H1 (cell line): ENCODE measurements around the gene VWA7. TPM values are rescaled to one million over a fixed set of nuclear protein-coding genes. Genes with fewer than 3 reads are reported as not detected.

ENCODE experiments used
- CTCF ChIA-PET: fragments of 300-600 bp; sonication (Branson Sonifier 250); formaldehyde crosslinking; loops from one replicate; lab custom pipeline; 2021; ENCODE audit not compliant: partially characterized antibody; lab: Charles Lee
- POLR2A ChIA-PET: fragments of 300-600 bp; sonication (Branson Sonifier 250); formaldehyde crosslinking; loops from one replicate; lab custom pipeline; 2021; ENCODE audit warnings: inconsistent platforms; ENCODE audit not compliant: partially characterized antibody; lab: Charles Lee
- DNase-seq, 2 experiments: peaks; one replicate each; pipeline versions ENCODE4 v3.0.0 to v3.0.0-alpha.2; 2010 to 2022; ENCODE audit warnings: low spot score in 2 of 2, low read depth in 1 of 2, mixed read lengths in 1 of 2
- FAIRE-seq: peaks from 2 replicates; lab custom pipeline; 2011; peaks lifted over from hg19 to GRCh38; lab: Jason Lieb, UNC
- H2AFZ ChIP-seq: 2 replicates; pipeline ENCODE4 v1.8.1; 2012; ENCODE audit warnings: low read length, inconsistent platforms
- H2AK5ac ChIP-seq: 2 replicates; pipeline ENCODE4 v1.6.1; 2013; ENCODE audit warnings: low read depth, low read length
- H2BK120ac ChIP-seq: replicated peaks from 2 replicates; pipeline ENCODE3; 2013; ENCODE audit warnings: low read depth, low read length, inconsistent platforms
- H2BK12ac ChIP-seq: 2 replicates; pipeline ENCODE4 v1.6.1; 2013; ENCODE audit warnings: low read depth, low read length
- H2BK15ac ChIP-seq: 2 replicates; pipeline ENCODE4 v1.6.1; 2013; ENCODE audit warnings: low read length
- H2BK20ac ChIP-seq: 2 replicates; pipeline ENCODE4 v1.6.1; 2013; ENCODE audit warnings: low read length
- H2BK5ac ChIP-seq: 2 replicates; pipeline ENCODE4 v1.6.1; 2013; ENCODE audit warnings: low read depth, low read length
- H3K14ac ChIP-seq: 2 replicates; pipeline ENCODE4 v1.6.1; 2013; ENCODE audit warnings: inconsistent platforms; ENCODE audit not compliant: insufficient read length
- H3K18ac ChIP-seq: 2 replicates; pipeline ENCODE4 v1.6.1; 2013; ENCODE audit warnings: low read length; ENCODE audit errors: extremely low read depth
- H3K23ac ChIP-seq: 2 replicates; pipeline ENCODE4 v1.6.1; 2013; ENCODE audit warnings: inconsistent platforms; ENCODE audit not compliant: insufficient read length
- H3K23me2 ChIP-seq: 2 replicates; pipeline ENCODE4 v1.6.1; 2013; ENCODE audit warnings: low read depth, low read length
- H3K27ac ChIP-seq: 2 replicates; pipeline ENCODE4 v1.6.1; 2011; ENCODE audit warnings: low read depth, low read length, inconsistent platforms
- H3K27me3 ChIP-seq, 4 experiments: replicated peaks in 1 of 4; 1 replicate in 1 of 4; 2 replicates in 3 of 4; pipeline versions ENCODE4 v1.6.1 to v1.8.1; 2011 to 2013; ENCODE audit warnings: low read length in 3 of 4, mild to moderate bottlenecking in 3 of 4, inconsistent platforms in 2 of 4, mixed read lengths in 2 of 4, moderate library complexity in 1 of 4; ENCODE audit not compliant: control insufficient read depth in 3 of 4, insufficient read depth in 3 of 4; ENCODE audit errors: extremely low read depth in 1 of 4
- H3K36me3 ChIP-seq, 4 experiments: 2 replicates each; pipeline versions ENCODE4 v1.6.1 to v1.8.1; 2011 to 2013; ENCODE audit warnings: mild to moderate bottlenecking in 4 of 4, low read length in 3 of 4, moderate library complexity in 2 of 4, control low read depth in 1 of 4, inconsistent platforms in 1 of 4; ENCODE audit not compliant: insufficient read depth in 4 of 4, control insufficient read depth in 2 of 4
- H3K4ac ChIP-seq: replicated peaks from 2 replicates; pipeline ENCODE3; 2013; ENCODE audit warnings: low read length, low read depth, mixed read lengths, inconsistent platforms; ENCODE audit not compliant: insufficient read length
- H3K4me1 ChIP-seq, 4 experiments: replicated peaks in 1 of 4; 1 replicate in 1 of 4; 2 replicates in 3 of 4; pipeline versions ENCODE4 v1.6.1 to v1.8.1; 2011 to 2013; ENCODE audit warnings: low read length in 3 of 4, inconsistent platforms in 2 of 4, mixed read lengths in 1 of 4; ENCODE audit not compliant: insufficient read depth in 4 of 4, control insufficient read depth in 3 of 4
- H3K4me2 ChIP-seq, 2 experiments: 2 replicates each; pipeline versions ENCODE4 v1.6.1 to v1.8.1; 2011 to 2013; ENCODE audit warnings: low read depth in 2 of 2, low read length in 2 of 2, control low read depth in 1 of 2, inconsistent platforms in 1 of 2, mild to moderate bottlenecking in 1 of 2; ENCODE audit not compliant: insufficient read depth in 1 of 2
- H3K4me3 ChIP-seq, 4 experiments: fragments of 200-600, 300-600 bp in 1 of 4; sonication (generic), shearing (Covaris generic), sonication (Bioruptor Twin) in 1 of 4; 2 replicates each; pipeline versions ENCODE4 v1.5.1 to v1.8.1; 2011 to 2016; ENCODE audit warnings: low read length in 4 of 4, low read depth in 3 of 4, control low read depth in 2 of 4, inconsistent platforms in 2 of 4, mild to moderate bottlenecking in 2 of 4, mixed read lengths in 1 of 4, moderate library complexity in 1 of 4; ENCODE audit not compliant: insufficient read depth in 2 of 4; ENCODE audit errors: extremely low read depth in 1 of 4
- H3K56ac ChIP-seq: replicated peaks from 2 replicates; pipeline ENCODE3; 2013; ENCODE audit warnings: low read depth, mild to moderate bottlenecking, mixed read lengths, low read length, inconsistent platforms; ENCODE audit not compliant: insufficient read length
- H3K79me1 ChIP-seq: 2 replicates; pipeline ENCODE4 v1.6.1; 2013; ENCODE audit warnings: low read depth, low read length, control low read depth
- H3K79me2 ChIP-seq, 2 experiments: 2 replicates each; pipeline versions ENCODE4 v1.6.1 to v1.8.1; 2012 to 2013; ENCODE audit warnings: low read length in 2 of 2, mild to moderate bottlenecking in 2 of 2, inconsistent platforms in 1 of 2; ENCODE audit not compliant: insufficient read depth in 2 of 2, control insufficient read depth in 1 of 2
- H3K9ac ChIP-seq, 4 experiments: replicated peaks in 1 of 4; 1 replicate in 1 of 4; 2 replicates in 3 of 4; pipeline versions ENCODE4 v1.6.1 to v1.8.1; 2011 to 2013; ENCODE audit warnings: low read depth in 3 of 4, low read length in 3 of 4, control low read depth in 2 of 4, mild to moderate bottlenecking in 2 of 4, moderate library complexity in 2 of 4, inconsistent platforms in 1 of 4; ENCODE audit errors: extremely low read depth in 1 of 4
- H3K9me3 ChIP-seq, 2 experiments: 2 replicates each; pipeline versions ENCODE4 v1.6.1 to v1.8.1; 2012 to 2013; ENCODE audit warnings: mild to moderate bottlenecking in 2 of 2, moderate library complexity in 2 of 2, control low read depth in 1 of 2, inconsistent platforms in 1 of 2, low read depth in 1 of 2, low read length in 1 of 2, mixed read lengths in 1 of 2; ENCODE audit not compliant: insufficient read depth in 2 of 2
- H4K20me1 ChIP-seq, 2 experiments: replicated peaks in 1 of 2; 2 replicates each; pipeline versions ENCODE3 to v1.8.1; 2011 to 2013; ENCODE audit warnings: inconsistent platforms in 2 of 2, low read length in 2 of 2, mild to moderate bottlenecking in 1 of 2; ENCODE audit not compliant: insufficient read depth in 2 of 2, control insufficient read depth in 1 of 2
- H4K5ac ChIP-seq: 2 replicates; pipeline ENCODE4 v1.6.1; 2013; ENCODE audit warnings: low read length, low read depth, mixed read lengths, inconsistent platforms; ENCODE audit not compliant: insufficient read length
- H4K8ac ChIP-seq: 2 replicates; pipeline ENCODE4 v1.8.0; 2013; ENCODE audit warnings: mild to moderate bottlenecking, moderate library complexity, low read length, inconsistent platforms; ENCODE audit not compliant: insufficient read depth; ENCODE audit errors: extremely low read depth
- H4K91ac ChIP-seq: replicated peaks from 2 replicates; pipeline ENCODE3; 2013; ENCODE audit warnings: low read length, mixed read lengths, inconsistent platforms; ENCODE audit not compliant: insufficient read length
- TBP ChIP-seq: IDR thresholded peaks from 2 replicates; pipeline ENCODE4 v1.6.1; 2011; ENCODE audit warnings: low read depth, low read length, improper control_type of control experiment
- WGBS, 2 experiments: shearing (Covaris generic) in 1 of 2; methylation state at CpG; one replicate each; pipeline versions ENCODE4 v1.1.6 to v1.1.7; 2013 to 2015; ENCODE audit warnings: low lambda C conversion rate in 2 of 2, mixed read lengths in 2 of 2, inconsistent platforms in 1 of 2, low coverage in 1 of 2, missing lambda C conversion rate in 1 of 2; ENCODE audit not compliant: insufficient replicate concordance in 2 of 2, insufficient coverage in 1 of 2, insufficient read length in 1 of 2; ENCODE audit errors: extremely low coverage in 1 of 2, missing lambda C conversion rate in 1 of 2; 5-methylcytosine and 5-hydroxymethylcytosine counted together
- polyA plus RNA-seq, 7 experiments: library from polyadenylated mRNA; depleted of rRNA in 3 of 7; stranded (reverse) in 5 of 7; unstranded in 2 of 7; fragments of >200 nt in 5 of 7; fragments of 200-250 nt in 2 of 7; gene quantifications; 1 replicate in 5 of 7; 2 replicates in 1 of 7; 4 replicates in 1 of 7; pipeline versions ENCODE4 v1.2.1 to v1.2.3, GENCODE V29; 2011 to 2013; ENCODE audit warnings: missing spikeins in 2 of 7, mixed read lengths in 2 of 7
- total RNA-seq: library from RNA; stranded (reverse); fragmentation: NEBNext Ultra II Directional; extraction: Animal tissue kit (Norgen Biotek cat#: 25700); gene quantifications from 2 replicates; pipeline ENCODE4 v1.2.1, GENCODE V29; 2021

Gene VWA7
- total and polyA plus RNA-seq, 2 of the 8 experiments (the other 6 are each of a cell fraction or from before 2014, with no cell fraction given): 0.82 to 2.1 TPM

- peak within 1 kb of the TSS; percentile 87 to 96 (median 92) for H3K9ac ChIP-seq
- DNase-seq: peak in 1 of 2 experiments; percentile 99
- H2BK120ac ChIP-seq: peak within 1 kb of the TSS; percentile 83
- H3K4ac ChIP-seq: peak within 1 kb of the TSS; percentile 97
- H3K36me3 ChIP-seq: peaks cover 0 to 20% (median 8%) of the 10 kb centered on the region in 4 experiments; a peak in 3 of 8 replicates
- H3K4me1 ChIP-seq: peaks cover 0 to 2% (median 0%) of the 10 kb centered on the region in 4 experiments; a peak in 1 of 7 replicates
- peak within 1 kb of the TSS; percentile 99 for H2BK5ac ChIP-seq
- H2AFZ ChIP-seq: peak within 1 kb of the TSS; percentile 76; the same call in 1 of the 2 replicates
- no peak within 1 kb of the TSS for H2BK20ac ChIP-seq
- peak within 1 kb of the TSS; percentile 97; the same call in 1 of the 2 replicates for H2BK15ac ChIP-seq
- H4K20me1 ChIP-seq: no peaks in the 10 kb centered on the region
- peaks cover 6% of the 10 kb centered on the region for H3K23me2 ChIP-seq
- CTCF ChIA-PET: interaction anchor here (0.6 to 3.9 kb wide), 22 partner anchors 7 to 1165 kb away, joined by 3 to 21 read pairs (median 4); partner anchors contain the start of genes DDAH2, HSPA1B, LY6G6D and MPIG6B
- peaks cover 5 to 18% of the 10 kb centered on the region in 2 experiments; a peak in 2 of 4 replicates for H3K79me2 ChIP-seq
- peak within 1 kb of the TSS; percentile 98 for H3K18ac ChIP-seq
- POLR2A ChIA-PET: interaction anchor here (0.6 to 4.7 kb wide), 32 partner anchors 8 to 364 kb away, joined by 3 to 42 read pairs (median 5); partner anchors contain the start of genes ABHD16A, C6orf47, DDAH2 and DDX39B
- peak within 1 kb of the TSS; percentile 68; the same call in 1 of the 2 replicates for H2BK12ac ChIP-seq
- peak within 1 kb of the TSS; percentile 99 for H4K91ac ChIP-seq
- no peaks in the 10 kb centered on the region for H3K79me1 ChIP-seq
- WGBS, 2 experiments: 1% methylated on average over 50 of the region's 51 CpGs; no CpG with 5 or more reads in 1 of the 2 experiments
- peak within 1 kb of the TSS; percentile 99 for H3K56ac ChIP-seq
- no peaks in the 10 kb centered on the region for H3K9me3 ChIP-seq
- peak within 1 kb of the TSS; percentile 91 for H3K27ac ChIP-seq
- H4K5ac ChIP-seq: peak within 1 kb of the TSS; percentile 97
- H3K4me3 ChIP-seq: peak within 1 kb of the TSS; percentile 76 to 96 (median 86)
- FAIRE-seq: no peak
- no peak within 1 kb of the TSS for H3K14ac ChIP-seq
- peak within 1 kb of the TSS; percentile 98 for H4K8ac ChIP-seq
- H3K4me2 ChIP-seq: peak within 1 kb of the TSS; percentile 80 to 89
- H3K23ac ChIP-seq: no peak within 1 kb of the TSS
- H3K27me3 ChIP-seq: no peaks in the 10 kb centered on the region
- peak within 1 kb of the TSS; percentile 42; the same call in 1 of the 2 replicates for H2AK5ac ChIP-seq
- TF ChIP-seq TBP: peak; percentile 72
Observed at GRCh38 chr6:31806470-31807272, 29.5 kb upstream of the VWA7 start, which contains the start of gene LSM2. Gene LSM2 (minus strand): TSS chr6:31806966. CDS start chr6:31806757, 209 bp downstream.
